HG02970 (cell line): ENCODE results near the gene SLC49A4.

Source experiments
- ATAC-seq: cut with Tn5 transposase; IDR thresholded peaks from one replicate; pipeline ENCODE4 v1.9.1; 2021; ENCODE audit warnings: mild to moderate bottlenecking, moderate library complexity, moderate number of reproducible peaks; ENCODE audit not compliant: unreplicated experiment, low FRiP score

SLC49A4 gene

GRCh38 chr3:122898298-122898697 lies 103.4 kb downstream of the SLC49A4 start:
- ATAC-seq: no peak

GRCh38 chr3:122902326-122902725 lies 107.5 kb downstream of the SLC49A4 start:
- no peak for ATAC-seq

GRCh38 chr3:122903171-122903570 lies 108.3 kb downstream of the SLC49A4 start:
- no peak for ATAC-seq

- no peak for ATAC-seq
These were observed 112.6 kb downstream of the SLC49A4 start for GRCh38 chr3:122907471-122907870.

- ATAC-seq: no peak
These were observed 113.4 kb downstream of the SLC49A4 start for GRCh38 chr3:122908251-122908650.

- ATAC-seq: no peak
These were observed 117.0 kb downstream of the SLC49A4 start for GRCh38 chr3:122911901-122912300.

GRCh38 chr3:122912772-122913538 lies 118.1 kb downstream of the SLC49A4 start:
- no peak for ATAC-seq

- no peak for ATAC-seq
These were observed 118.8 kb downstream of the SLC49A4 start for GRCh38 chr3:122913539-122914100.

GRCh38 chr3:122915300-122916055 lies 120.6 kb downstream of the SLC49A4 start:
- no peak for ATAC-seq

GRCh38 chr3:122916084-122916483 lies 121.2 kb downstream of the SLC49A4 start:
- ATAC-seq: no peak

- no peak for ATAC-seq
These were observed 121.7 kb downstream of the SLC49A4 start for GRCh38 chr3:122916580-122916979.

GRCh38 chr3:122917412-122917811 lies 122.5 kb downstream of the SLC49A4 start:
- no peak for ATAC-seq

- no peak for ATAC-seq
These were observed 123.9 kb downstream of the SLC49A4 start for GRCh38 chr3:122918576-122919290.

GRCh38 chr3:122919291-122919610 lies 124.4 kb downstream of the SLC49A4 start:
- ATAC-seq: no peak

- ATAC-seq: no peak
These were observed 126.1 kb downstream of the SLC49A4 start for GRCh38 chr3:122920986-122921385.

GRCh38 chr3:122921791-122922651 lies 127.2 kb downstream of the SLC49A4 start:
- no peak for ATAC-seq

- ATAC-seq: no peak
These were observed 128.7 kb downstream of the SLC49A4 start for GRCh38 chr3:122923611-122924010.

GRCh38 chr3:122924056-122924455 lies 129.2 kb downstream of the SLC49A4 start:
- no peak for ATAC-seq

- no peak for ATAC-seq
These were observed 130.9 kb downstream of the SLC49A4 start for GRCh38 chr3:122925756-122926155.

- ATAC-seq: no peak
These were observed 131.5 kb downstream of the SLC49A4 start for GRCh38 chr3:122926322-122926721.
